Choroid plexus epithelial cell (primary cell): Measurements from ENCODE around the gene FPGS.
"Not testable (repeated sequence)": the region's sequence is repeated elsewhere in the genome, so short reads cannot be mapped to it uniquely, and the experiment has no call there.

Experiments used
- DNase-seq: peaks from one replicate; pipeline ENCODE4 v3.0.0-alpha.2; 2010; ENCODE audit warnings: low read depth
- H3K4me3 ChIP-seq: 2 replicates; pipeline ENCODE4 v1.5.1; 2011; ENCODE audit warnings: low read depth, mild to moderate bottlenecking, control low read depth, low read length, moderate library complexity
- CTCF ChIP-seq: conservative IDR thresholded peaks from 2 replicates; pipeline ENCODE4 v1.5.1; 2011; ENCODE audit warnings: low read depth, mild to moderate bottlenecking, control low read depth, inconsistent platforms, low read length, moderate library complexity

Gene FPGS

GRCh38 chr9:127802576-127803443 is at the start of gene FPGS:
TSS of gene FPGS (plus strand) at chr9:127802882. CDS start at chr9:127802925, 43 bp downstream.
- no peak for TF ChIP-seq CTCF
- peak; percentile 83 for DNase-seq
- peak within 1 kb of the TSS; percentile 75 for H3K4me3 ChIP-seq

GRCh38 chr9:127753148-127753547 is 49.5 kb upstream of the FPGS start:
- no peak for TF ChIP-seq CTCF
- H3K4me3 ChIP-seq, result no peak overlapping the region
- DNase-seq, result no peak

- DNase-seq, result no peak
- no peak for TF ChIP-seq CTCF
- H3K4me3 ChIP-seq, result no peak overlapping the region
Measured at GRCh38 chr9:127753622-127754021, 49.1 kb upstream of the FPGS start.

GRCh38 chr9:127754099-127755060 is 48.3 kb upstream of the FPGS start:
- no peak for TF ChIP-seq CTCF
- DNase-seq, result no peak
- no peak overlapping the region for H3K4me3 ChIP-seq

- no peak for TF ChIP-seq CTCF
- no peak overlapping the region for H3K4me3 ChIP-seq
- no peak for DNase-seq
Measured at GRCh38 chr9:127755061-127756060, 47.3 kb upstream of the FPGS start.

GRCh38 chr9:127756233-127756632 is 46.4 kb upstream of the FPGS start:
- no peak for DNase-seq
- TF ChIP-seq CTCF, result no peak
- H3K4me3 ChIP-seq, result no peak overlapping the region

GRCh38 chr9:127756776-127757175 is 45.9 kb upstream of the FPGS start:
- DNase-seq, result not testable (repeated sequence)

More at GRCh38 chr9:127756776-127757175, 45.9 kb upstream of the FPGS start:
- not testable (repeated sequence) for H3K4me3 ChIP-seq
